ENCODE measurements around the gene SMIM23.

SMIM23 gene

GRCh38 chr5:171821286-171821685, 35.7 kb downstream of the SMIM23 start:
- no peak for DNase-seq

- DNase-seq, result no peak
Measured at GRCh38 chr5:171823269-171823668, 37.7 kb downstream of the SMIM23 start.

DNA sequence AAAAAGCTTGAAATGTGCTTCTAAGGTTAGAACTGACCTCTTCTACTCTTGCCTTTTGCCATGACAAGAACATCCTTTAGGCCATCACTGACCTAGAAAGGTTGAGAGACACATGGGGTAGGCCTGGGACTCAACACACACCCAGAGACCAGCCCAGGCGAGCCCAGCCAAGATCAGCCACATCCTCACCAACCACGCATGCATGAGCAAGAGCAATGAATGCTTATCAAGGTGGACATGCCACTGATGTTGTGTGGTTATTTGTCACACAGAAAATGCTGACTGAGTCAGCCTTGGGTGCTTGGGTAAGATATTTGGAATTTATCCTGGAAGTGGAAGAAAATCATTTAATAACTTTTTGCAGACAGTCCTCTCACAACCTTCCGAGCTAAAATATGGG, 39.4 kb downstream of the SMIM23 start:
- DNase-seq, result no peak

DNA sequence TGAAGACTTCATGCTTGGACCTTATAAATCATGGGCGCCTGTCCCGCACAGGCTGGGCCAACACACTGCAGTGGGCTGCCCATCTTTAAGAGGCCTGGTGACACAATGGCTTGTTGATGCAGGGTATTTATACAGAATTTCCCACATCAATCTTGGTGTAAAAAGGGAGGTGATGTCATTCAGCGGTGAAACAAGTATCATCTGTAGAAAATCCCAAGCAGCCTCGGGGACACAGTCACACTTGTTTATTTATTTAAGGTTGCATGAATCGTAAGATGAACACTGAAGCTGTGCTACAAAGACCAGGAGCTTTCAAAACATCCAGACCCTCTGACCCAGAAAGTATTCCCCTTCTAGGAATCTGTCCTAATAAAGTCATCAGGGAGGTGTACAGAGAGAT, 40.5 kb downstream of the SMIM23 start:
- DNase-seq, result no peak

DNA sequence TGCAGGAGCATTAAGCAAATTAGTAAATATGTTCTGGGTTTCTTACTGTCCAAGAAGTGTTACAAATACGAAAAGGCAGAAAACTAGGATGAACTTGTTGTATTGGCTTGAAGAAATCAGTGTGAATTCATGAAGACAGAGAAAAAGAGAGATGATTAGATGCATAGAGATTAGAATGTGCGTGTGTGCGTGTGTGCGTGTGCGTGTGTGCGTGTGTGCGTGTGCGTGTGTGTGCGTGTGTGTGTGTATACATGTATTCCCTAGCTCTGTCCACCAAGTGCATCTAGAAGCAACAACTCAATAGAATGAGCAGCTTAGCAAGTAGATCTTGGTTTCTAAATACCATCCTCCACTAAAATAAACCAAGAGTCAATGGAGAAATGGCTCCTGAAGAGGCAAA, 41.5 kb downstream of the SMIM23 start:
- no peak for DNase-seq

- no peak for DNase-seq
Measured at GRCh38 chr5:171830686-171831085, 45.1 kb downstream of the SMIM23 start.

- no peak for DNase-seq
Measured at GRCh38 chr5:171832775-171833174, 47.2 kb downstream of the SMIM23 start.

DNA sequence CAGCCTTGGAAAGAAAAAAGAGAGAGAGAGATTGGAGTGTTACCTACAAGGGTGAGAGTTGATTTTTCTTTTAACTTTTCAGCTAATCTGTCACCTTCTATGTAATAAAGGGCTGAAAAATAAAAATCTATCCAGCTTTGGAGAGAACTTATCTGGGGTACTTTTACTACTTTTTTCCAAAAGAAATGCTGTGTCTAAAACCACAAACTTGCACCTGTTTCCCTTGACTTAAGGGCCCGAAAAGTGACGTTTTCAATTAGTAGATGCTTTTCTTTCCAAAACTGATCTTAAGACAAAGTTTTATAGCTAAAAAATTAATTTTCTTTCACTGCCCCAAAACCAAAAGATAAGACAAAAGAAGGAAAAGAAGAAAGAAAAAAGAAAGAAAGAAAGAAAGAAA, 48.8 kb downstream of the SMIM23 start:
- no peak for DNase-seq

GRCh38 chr5:171835066-171835465, 49.4 kb downstream of the SMIM23 start:
- no peak for DNase-seq

DNA sequence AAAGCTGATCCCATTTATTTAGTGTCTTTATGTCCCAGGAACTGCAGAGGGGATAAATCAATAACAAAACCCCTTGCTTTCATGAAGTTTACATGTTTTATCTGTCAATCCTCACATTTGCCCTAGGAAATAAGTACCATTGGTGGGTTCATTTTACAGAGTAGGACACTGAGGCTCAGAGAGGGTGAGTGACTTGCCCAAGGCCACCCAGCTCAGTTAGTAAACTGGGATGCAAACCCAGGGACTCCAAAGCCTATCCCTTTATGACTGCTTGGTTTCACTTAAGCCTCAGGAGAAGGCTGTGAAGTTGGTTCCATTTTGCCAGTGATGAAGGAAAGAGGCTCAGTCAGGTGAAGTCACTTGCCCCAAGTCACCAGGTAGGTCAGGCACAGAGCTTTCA, 51.9 kb downstream of the SMIM23 start:
- no peak for DNase-seq

DNA sequence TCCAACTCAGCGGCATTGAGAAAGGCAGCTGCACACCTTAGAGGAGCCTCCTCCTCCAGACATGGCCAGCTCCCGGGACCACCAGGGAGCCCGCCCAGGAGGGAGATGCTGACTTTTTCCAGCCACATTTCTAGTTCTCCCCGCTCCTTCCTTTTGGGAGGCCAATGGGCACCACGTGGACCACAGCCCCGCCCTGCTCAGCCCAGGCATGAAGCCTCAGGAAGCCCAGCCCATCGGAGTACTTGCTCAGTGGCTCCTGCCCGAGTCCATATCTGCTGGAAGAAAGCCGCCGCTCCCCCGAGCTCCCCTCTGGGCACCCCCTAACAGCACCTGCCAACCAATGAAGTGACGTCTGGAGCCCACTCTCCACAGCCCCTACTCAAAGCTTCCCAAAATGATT, 52.4 kb downstream of the SMIM23 start:
- DNase-seq, result no peak

- DNase-seq, result no peak
Measured at GRCh38 chr5:171839112-171839511, 53.5 kb downstream of the SMIM23 start.

DNA sequence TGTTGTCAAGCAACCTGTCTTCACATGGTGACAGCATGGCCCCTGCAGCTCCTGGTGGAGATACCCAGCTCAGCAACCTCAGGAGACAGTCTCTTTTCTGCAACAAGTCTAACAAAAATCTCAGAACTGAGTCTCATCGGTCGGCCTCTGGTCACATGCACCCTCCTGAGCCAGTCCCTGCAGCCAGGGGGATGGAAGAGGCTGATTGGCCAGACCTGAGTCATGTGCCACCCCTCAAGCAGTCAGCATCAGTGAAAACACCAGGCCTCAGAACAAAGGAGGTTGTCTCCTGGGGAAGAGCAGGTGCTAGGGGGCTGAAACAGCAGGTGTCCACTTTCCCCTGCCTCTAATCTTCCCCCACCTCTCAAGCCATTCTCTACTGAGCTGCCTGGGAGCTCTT, 54.4 kb downstream of the SMIM23 start:
- no peak for DNase-seq
